Measurements from ENCODE around the gene SLC22A4.
A peak's percentile ranks its signal among the peaks of the same experiment; 100 is the strongest.

The SLC22A4 gene

GRCh38 chr5:132362086-132362485, 67.9 kb downstream of the SLC22A4 start:
- no peak overlapping the region for H3K27ac Mint-ChIP-seq (ENCODE audit: low read depth)
- peaks cover 4% of the 10 kb centered on the region for H3K36me3 Mint-ChIP-seq (ENCODE audit: insufficient read depth)
- H3K4me1 Mint-ChIP-seq: no peaks in the 10 kb centered on the region
- H3K9me3 Mint-ChIP-seq: no peaks in the 10 kb centered on the region
- ATAC-seq (replicated peaks; ENCODE audit: extremely low read depth, poor library complexity, severe bottlenecking) (no peak), DNase-seq (ENCODE audit: low spot score in 2 of 2) (no peak)
- H3K4me3 Mint-ChIP-seq: no peak overlapping the region
- no peaks in the 10 kb centered on the region for H3K27me3 Mint-ChIP-seq

- Mint-ChIP-seq H3K36me3 (ENCODE audit: insufficient read depth) (peaks cover 4% of the 10 kb centered on the region), H3K4me1 (no peaks in the 10 kb centered on the region), H3K9me3 (no peaks in the 10 kb centered on the region), H3K27ac (ENCODE audit: low read depth) (no peak overlapping the region), H3K27me3 (no peaks in the 10 kb centered on the region), H3K4me3 (no peak overlapping the region)
- DNase-seq (ENCODE audit: low spot score in 2 of 2) (no peak), ATAC-seq (replicated peaks; ENCODE audit: extremely low read depth, poor library complexity, severe bottlenecking) (no peak)
Measured at GRCh38 chr5:132363431-132364112, 69.4 kb downstream of the SLC22A4 start.

- H3K9me3 Mint-ChIP-seq: no peaks in the 10 kb centered on the region
- DNase-seq (ENCODE audit: low spot score in 2 of 2) (no peak), ATAC-seq (replicated peaks; ENCODE audit: extremely low read depth, poor library complexity, severe bottlenecking) (no peak)
- no peak overlapping the region for H3K4me3 Mint-ChIP-seq
- H3K27ac Mint-ChIP-seq (ENCODE audit: low read depth): no peak overlapping the region
- peaks cover 5% of the 10 kb centered on the region for H3K4me1 Mint-ChIP-seq
- H3K36me3 Mint-ChIP-seq (ENCODE audit: insufficient read depth): peaks cover 4% of the 10 kb centered on the region
- no peaks in the 10 kb centered on the region for H3K27me3 Mint-ChIP-seq
Measured at GRCh38 chr5:132364319-132364718, 70.1 kb downstream of the SLC22A4 start.

- peaks cover 6% of the 10 kb centered on the region for H3K36me3 Mint-ChIP-seq (ENCODE audit: insufficient read depth)
- ATAC-seq (replicated peaks; ENCODE audit: extremely low read depth, poor library complexity, severe bottlenecking): no peak
- H3K9me3 Mint-ChIP-seq: no peaks in the 10 kb centered on the region
- peaks cover 5% of the 10 kb centered on the region for H3K4me1 Mint-ChIP-seq
- H3K27me3 Mint-ChIP-seq: no peaks in the 10 kb centered on the region
- H3K27ac Mint-ChIP-seq (ENCODE audit: low read depth): no peak overlapping the region
- no peak overlapping the region for H3K4me3 Mint-ChIP-seq
- no peak for DNase-seq (ENCODE audit: low spot score in 2 of 2)
Measured at GRCh38 chr5:132365213-132365612, 71.0 kb downstream of the SLC22A4 start.

GRCh38 chr5:132368186-132368585, 74.0 kb downstream of the SLC22A4 start:
- Mint-ChIP-seq H3K4me1 (peaks cover 30% of the 10 kb centered on the region), H3K27ac (ENCODE audit: low read depth) (no peak overlapping the region), H3K36me3 (ENCODE audit: insufficient read depth) (peaks cover 5% of the 10 kb centered on the region), H3K9me3 (no peaks in the 10 kb centered on the region), H3K27me3 (no peaks in the 10 kb centered on the region), H3K4me3 (no peak overlapping the region)
- DNase-seq (ENCODE audit: low spot score in 2 of 2): no peak
- no peak for ATAC-seq (replicated peaks; ENCODE audit: extremely low read depth, poor library complexity, severe bottlenecking)

- no peak for DNase-seq (ENCODE audit: low spot score in 2 of 2)
- peak overlapping the region; percentile 79 for H3K4me3 Mint-ChIP-seq
- no peaks in the 10 kb centered on the region for H3K9me3 Mint-ChIP-seq
- H3K4me1 Mint-ChIP-seq: peaks cover 30% of the 10 kb centered on the region
- ATAC-seq (replicated peaks; ENCODE audit: extremely low read depth, poor library complexity, severe bottlenecking): peak; percentile 34
- H3K27me3 Mint-ChIP-seq: no peaks in the 10 kb centered on the region
- peak overlapping the region; percentile 84 for H3K27ac Mint-ChIP-seq (ENCODE audit: low read depth)
- H3K36me3 Mint-ChIP-seq (ENCODE audit: insufficient read depth): peaks cover 3% of the 10 kb centered on the region
Measured at GRCh38 chr5:132369007-132369473, 74.8 kb downstream of the SLC22A4 start.

- H3K9me3 Mint-ChIP-seq: no peaks in the 10 kb centered on the region
- H3K36me3 Mint-ChIP-seq (ENCODE audit: insufficient read depth): peaks cover 3% of the 10 kb centered on the region
- H3K27ac Mint-ChIP-seq (ENCODE audit: low read depth): peak within 1 kb of the TSS; percentile 84
- peak within 1 kb of the TSS; percentile 79 for H3K4me3 Mint-ChIP-seq
- ATAC-seq (replicated peaks; ENCODE audit: extremely low read depth, poor library complexity, severe bottlenecking): peak; percentile 89
- H3K4me1 Mint-ChIP-seq: peaks cover 30% of the 10 kb centered on the region
- H3K27me3 Mint-ChIP-seq: no peaks in the 10 kb centered on the region
- peak; percentile 52 to 58 for DNase-seq (ENCODE audit: low spot score in 2 of 2)
Measured at GRCh38 chr5:132369474-132370180, 75.4 kb downstream of the SLC22A4 start, which contains the start of gene SLC22A5. Gene SLC22A5, plus strand, starts transcription at chr5:132369710. Its CDS starts 263 bp downstream, at chr5:132369973.

- ATAC-seq (replicated peaks; ENCODE audit: extremely low read depth, poor library complexity, severe bottlenecking) (no peak), DNase-seq (ENCODE audit: low spot score in 2 of 2) (no peak)
- Mint-ChIP-seq H3K27me3 (no peaks in the 10 kb centered on the region), H3K4me1 (peaks cover 30% of the 10 kb centered on the region), H3K9me3 (no peaks in the 10 kb centered on the region), H3K27ac (ENCODE audit: low read depth) (peak overlapping the region; percentile 84), H3K4me3 (peak overlapping the region; percentile 79), H3K36me3 (ENCODE audit: insufficient read depth) (peaks cover 3% of the 10 kb centered on the region)
Measured at GRCh38 chr5:132370181-132370970, 76.2 kb downstream of the SLC22A4 start.

GRCh38 chr5:132370971-132371602, 76.9 kb downstream of the SLC22A4 start:
- Mint-ChIP-seq H3K27ac (ENCODE audit: low read depth) (peak overlapping the region; percentile 84), H3K9me3 (no peaks in the 10 kb centered on the region), H3K4me3 (peak overlapping the region; percentile 79), H3K4me1 (peaks cover 30% of the 10 kb centered on the region), H3K36me3 (ENCODE audit: insufficient read depth) (peaks cover 2% of the 10 kb centered on the region), H3K27me3 (no peaks in the 10 kb centered on the region)
- ATAC-seq (replicated peaks; ENCODE audit: extremely low read depth, poor library complexity, severe bottlenecking) (no peak), DNase-seq (ENCODE audit: low spot score in 2 of 2) (no peak)

GRCh38 chr5:132371603-132371994, 77.4 kb downstream of the SLC22A4 start:
- ATAC-seq (replicated peaks; ENCODE audit: extremely low read depth, poor library complexity, severe bottlenecking): no peak
- DNase-seq (ENCODE audit: low spot score in 2 of 2): no peak
- Mint-ChIP-seq H3K27me3 (no peaks in the 10 kb centered on the region), H3K27ac (ENCODE audit: low read depth) (peak overlapping the region; percentile 84), H3K4me1 (peaks cover 30% of the 10 kb centered on the region), H3K36me3 (ENCODE audit: insufficient read depth) (peaks cover 2% of the 10 kb centered on the region), H3K4me3 (peak overlapping the region; percentile 79), H3K9me3 (no peaks in the 10 kb centered on the region)

- H3K4me3 Mint-ChIP-seq: no peak overlapping the region
- no peaks in the 10 kb centered on the region for H3K9me3 Mint-ChIP-seq
- no peak for ATAC-seq (replicated peaks; ENCODE audit: extremely low read depth, poor library complexity, severe bottlenecking)
- no peak overlapping the region for H3K27ac Mint-ChIP-seq (ENCODE audit: low read depth)
- no peaks in the 10 kb centered on the region for H3K27me3 Mint-ChIP-seq
- peaks cover 30% of the 10 kb centered on the region for H3K4me1 Mint-ChIP-seq
- peaks cover 2% of the 10 kb centered on the region for H3K36me3 Mint-ChIP-seq (ENCODE audit: insufficient read depth)
- DNase-seq (ENCODE audit: low spot score in 2 of 2): no peak
Measured at GRCh38 chr5:132372127-132372526, 77.9 kb downstream of the SLC22A4 start.

GRCh38 chr5:132372542-132372941, 78.3 kb downstream of the SLC22A4 start:
- ATAC-seq (replicated peaks; ENCODE audit: extremely low read depth, poor library complexity, severe bottlenecking): no peak
- Mint-ChIP-seq H3K9me3 (no peaks in the 10 kb centered on the region), H3K27ac (ENCODE audit: low read depth) (no peak overlapping the region), H3K4me1 (peaks cover 30% of the 10 kb centered on the region), H3K4me3 (no peak overlapping the region), H3K27me3 (no peaks in the 10 kb centered on the region), H3K36me3 (ENCODE audit: insufficient read depth) (peaks cover 2% of the 10 kb centered on the region)
- no peak for DNase-seq (ENCODE audit: low spot score in 2 of 2)

Data from central memory CD8-positive, alpha-beta T cell (primary cell).